Bone marrow (tissue), 2 donors: ENCODE data around the gene EFNA1.
A peak's percentile ranks its signal among the peaks of the same experiment; 100 is the strongest.
"Not testable (repeated sequence)": the region's sequence is repeated elsewhere in the genome, so short reads cannot be mapped to it uniquely, and the experiment has no call there.

ENCODE experiments used
- DNase-seq, 2 donors: peaks; one replicate each; lab custom pipeline; 2025; lab: John Stamatoyannopoulos, UW

The EFNA1 gene

DNA sequence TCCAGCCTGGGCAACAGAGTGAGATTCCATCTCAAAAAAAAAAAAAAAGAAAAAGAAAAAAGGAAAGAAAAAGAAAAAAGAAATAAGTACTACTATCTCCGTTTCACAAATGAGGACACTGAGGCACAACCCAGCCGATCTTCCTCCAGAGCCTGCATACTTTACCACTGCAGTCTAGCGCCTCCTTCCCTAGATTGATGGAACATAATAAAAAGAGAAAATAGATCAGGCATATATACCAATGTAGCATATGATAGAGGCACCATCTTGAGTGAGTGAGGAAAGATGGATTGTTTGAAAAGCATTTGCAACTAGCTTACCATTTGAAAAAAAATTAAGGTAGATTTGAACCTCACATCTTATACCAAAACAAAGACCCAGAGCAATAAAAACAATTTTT is 17.8 kb downstream of the EFNA1 start:
- DNase-seq, result no peak

DNA sequence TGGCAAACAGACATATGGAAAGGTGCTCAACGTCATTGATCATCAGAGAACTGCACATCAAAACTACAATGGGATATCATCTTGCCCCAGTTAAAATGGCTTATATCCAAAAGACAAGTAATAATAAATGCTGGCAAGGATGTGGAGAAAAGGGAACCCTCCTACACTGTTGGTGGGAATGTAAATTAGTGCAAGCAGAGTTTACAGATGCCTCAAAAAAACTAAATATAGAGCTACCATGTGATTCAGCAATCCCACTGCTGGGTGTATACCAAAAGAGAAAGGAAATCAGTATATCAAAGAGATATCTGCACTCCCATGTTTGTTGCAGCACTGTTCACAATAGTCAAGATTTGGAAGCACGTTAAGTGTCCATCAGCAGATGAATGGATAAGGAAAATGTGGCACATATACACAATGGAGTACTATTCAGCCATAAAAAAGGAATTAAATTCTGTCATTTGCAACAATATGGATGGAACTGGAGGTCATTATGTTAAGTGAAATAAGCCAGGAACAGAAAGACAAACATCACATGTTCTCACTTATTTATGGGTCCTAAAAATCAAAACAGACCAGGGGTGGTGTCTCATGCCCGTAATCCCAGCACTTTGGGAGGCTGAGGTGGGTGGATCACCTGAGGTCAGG is 28.4 kb downstream of the EFNA1 start:
- not testable (repeated sequence) for DNase-seq

DNA sequence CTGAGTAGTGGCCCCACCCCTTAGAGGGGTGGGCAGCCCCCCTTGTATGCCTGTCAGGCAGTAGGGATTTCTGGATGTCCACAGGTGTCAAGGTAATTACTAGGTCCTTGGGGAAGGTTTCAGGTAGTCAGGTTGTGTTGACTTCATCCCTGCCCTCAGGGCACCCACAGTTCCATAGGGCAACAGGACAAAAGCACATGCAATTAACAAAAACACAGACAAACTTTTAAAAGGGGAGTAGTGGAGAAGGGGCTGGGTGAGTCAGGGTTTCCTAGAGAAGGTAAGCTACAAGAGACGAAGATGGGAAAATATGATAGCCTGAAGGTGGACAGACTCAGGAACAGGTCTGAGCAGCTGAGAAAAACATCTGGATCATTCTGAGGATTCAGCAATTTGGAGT is 31.3 kb downstream of the EFNA1 start:
- DNase-seq, result no peak

DNA sequence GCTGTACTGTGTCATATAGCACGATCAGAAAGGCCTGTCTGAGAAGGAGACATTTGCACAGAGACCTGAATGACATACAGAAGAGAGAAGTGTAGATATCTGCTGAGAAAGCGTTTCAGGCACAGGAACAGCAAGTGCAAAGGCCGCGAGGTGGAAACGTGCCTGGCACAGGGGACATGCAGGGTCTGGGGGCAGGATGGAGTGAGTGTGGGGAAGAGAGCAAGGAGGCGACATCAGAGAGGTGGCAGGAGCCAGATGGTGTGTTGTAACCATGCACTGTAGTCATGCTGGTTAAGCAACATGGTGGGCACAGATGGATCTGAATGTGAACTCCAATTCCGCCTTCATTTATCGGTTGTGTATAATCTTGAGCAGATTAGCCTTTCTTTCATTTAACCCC is 32.5 kb downstream of the EFNA1 start:
- no peak for DNase-seq

DNA sequence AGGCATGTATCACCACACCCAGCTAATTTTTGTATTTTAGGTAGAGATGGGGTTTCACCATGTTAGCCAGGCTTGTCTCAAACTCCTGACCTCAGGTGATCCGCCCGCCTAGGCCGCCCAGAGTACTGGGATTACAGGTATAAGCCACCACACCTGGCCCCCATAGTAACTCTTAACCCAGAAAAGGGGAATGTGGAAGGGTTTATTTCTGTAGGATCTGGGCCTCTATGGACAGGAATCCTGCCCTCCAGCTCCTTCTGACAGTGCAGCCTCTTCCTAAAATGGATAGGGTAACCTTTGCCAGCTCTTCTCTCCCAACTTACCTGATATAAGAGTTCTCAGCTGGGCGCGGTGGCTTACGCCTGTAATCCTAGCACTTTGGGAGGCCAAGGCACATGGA is 35.0 kb downstream of the EFNA1 start:
- not testable (repeated sequence) for DNase-seq

DNA sequence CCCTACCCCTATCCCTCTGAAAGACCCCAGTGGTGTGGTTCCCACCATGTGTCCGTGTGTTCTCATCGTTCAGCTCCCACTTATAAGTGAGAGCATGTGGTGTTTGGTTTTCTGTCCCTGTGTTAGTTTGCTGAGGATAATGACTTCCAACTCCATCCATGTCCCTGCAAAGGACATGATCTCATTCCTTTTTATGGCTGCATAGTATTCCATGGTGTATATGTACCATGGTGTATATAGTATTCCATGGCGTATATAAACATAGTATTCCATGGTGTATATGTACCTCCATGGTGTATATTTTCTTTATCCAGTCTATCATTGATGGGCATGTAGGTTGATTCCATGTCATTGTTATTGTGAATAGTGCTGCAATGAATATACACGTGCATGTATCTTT is 36.1 kb downstream of the EFNA1 start:
- not testable (repeated sequence) for DNase-seq

DNA sequence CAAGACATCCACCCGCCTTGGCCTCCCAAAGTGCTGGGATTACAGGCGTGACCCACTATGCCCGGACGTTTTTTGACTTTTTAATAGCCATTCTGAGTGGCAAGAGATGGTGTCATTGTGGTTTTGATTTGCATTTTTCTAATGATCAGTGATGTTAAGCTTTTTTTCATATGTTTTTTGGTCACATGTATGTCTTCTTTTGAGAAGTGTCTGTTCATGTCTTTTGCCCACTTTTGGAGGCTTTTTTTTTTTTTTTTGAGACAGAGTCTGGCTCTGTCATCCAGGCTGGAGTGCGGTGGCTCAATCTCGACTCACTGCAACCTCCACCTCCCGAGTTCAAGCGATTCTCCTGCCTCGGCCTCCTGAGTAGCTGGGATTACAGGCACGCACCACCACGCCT is 36.9 kb downstream of the EFNA1 start:
- not testable (repeated sequence) for DNase-seq

DNA sequence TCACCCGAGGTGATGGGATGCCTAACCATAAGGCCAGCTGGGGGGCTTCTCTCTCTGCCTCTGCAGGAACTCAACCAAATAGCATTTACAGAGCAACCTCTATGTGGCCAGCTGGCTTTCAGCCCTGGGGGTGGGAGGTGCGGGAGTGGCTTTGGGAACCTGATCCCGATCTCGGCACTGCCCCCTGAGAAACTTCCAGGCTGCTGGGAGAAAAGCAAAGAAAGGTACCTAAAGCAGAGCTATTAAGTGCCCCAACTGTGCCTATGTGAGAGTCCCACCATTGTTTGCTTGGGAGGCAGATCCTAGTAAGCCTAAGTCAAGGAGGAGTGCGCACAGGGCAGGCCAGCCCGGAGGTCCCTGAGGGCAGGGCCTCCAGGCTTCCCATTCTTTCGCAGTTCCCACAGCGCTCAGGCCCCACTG is 38.4 kb downstream of the EFNA1 start:
- DNase-seq, result no peak

DNA sequence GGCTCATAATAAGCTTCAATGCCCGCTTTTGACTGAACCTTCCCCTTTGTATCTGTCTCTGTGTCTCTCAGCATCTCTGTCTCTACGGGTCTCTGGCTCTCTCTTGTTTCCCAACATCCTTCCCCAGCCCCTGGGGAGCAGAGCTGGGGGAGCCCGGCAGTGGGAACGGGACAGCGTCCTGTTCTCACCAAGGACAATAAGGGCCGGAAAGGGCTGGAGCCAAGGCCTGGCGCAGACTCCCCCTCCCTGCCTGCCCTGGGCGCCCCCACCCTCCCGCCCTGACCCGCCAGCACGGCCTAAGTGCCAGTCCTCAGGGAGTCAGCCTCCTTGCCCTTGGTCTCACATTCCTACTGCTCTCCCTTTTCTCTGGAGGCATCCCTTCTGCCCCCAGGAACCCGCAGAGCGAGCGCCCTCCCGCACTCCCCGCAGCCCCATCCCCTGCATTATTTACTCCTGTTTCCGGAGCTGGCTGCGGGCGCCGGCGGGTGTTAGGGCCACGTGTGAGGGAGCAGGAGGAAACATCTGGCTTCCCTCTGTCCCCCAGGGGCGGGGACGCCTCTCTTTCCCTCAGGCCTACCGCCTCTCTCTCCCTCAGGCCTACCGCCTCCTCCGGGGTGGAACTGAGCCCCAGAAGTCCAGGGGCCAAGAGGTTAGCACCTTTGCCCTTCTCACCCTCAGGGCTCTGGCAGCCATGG is 38.9 kb downstream of the EFNA1 start:
- peak in 1 of 2 donors; percentile 91 for DNase-seq

DNA sequence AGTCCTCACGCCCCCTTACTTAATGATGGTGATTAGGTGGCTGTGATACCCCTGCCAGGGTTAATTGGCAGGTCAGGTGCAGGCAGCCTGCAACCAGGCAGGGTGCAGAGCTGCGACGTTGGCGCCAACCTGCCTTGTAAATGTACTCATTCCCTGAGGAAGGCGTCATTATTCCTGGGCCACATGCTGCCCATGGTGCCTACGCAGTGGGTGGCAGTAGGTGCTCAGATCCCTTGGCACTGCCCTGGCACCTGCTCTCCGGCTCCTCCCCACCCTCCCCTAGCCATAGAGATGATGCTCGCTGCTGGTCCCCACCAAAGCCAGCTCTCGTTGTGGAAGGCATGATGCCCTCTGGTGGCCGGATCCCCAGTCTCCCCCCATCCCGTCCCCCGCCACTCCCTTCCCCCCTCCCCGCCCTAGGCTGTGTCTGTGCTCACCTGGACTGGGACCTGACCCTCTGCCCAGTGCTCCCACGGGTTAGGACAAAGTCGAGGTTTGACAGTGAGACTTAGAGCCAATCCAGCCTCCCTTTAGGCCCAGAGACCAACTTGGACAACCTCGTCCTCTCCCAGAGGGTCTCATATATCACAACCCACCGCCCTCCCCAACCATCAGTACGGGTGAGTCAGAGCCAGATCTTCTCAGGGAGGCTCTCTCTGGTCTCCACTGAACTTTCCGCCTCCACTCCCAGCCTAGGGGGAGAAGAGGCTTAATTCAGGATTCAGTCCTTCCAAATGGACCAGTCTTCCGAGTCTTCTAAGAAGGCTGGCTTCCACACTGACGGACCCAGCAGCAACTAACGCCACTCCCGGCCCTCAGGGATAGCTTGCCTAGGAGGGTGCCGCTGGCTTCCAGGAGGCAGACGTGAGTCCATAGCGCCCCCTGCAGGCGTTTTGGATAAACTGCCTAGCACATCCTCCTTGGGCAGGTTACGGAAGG is 39.8 kb downstream of the EFNA1 start:
- peak; percentile 70 to 76 for DNase-seq

DNA sequence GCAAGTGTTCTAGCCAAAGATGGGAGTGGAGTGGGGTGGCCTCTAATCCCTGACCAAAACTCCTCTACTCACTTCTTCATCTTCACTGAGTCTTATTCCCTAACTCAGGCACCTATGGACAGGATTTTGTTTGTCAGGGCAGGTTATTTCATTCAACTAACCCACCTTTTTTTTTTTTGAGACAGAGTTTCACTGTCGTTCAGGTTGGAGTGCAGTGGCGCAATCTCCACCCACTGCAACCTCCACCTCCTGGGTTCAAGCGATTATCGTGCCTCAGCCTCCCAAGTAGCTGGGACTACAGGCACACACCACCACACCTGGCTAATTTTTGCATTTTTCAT is 40.4 kb downstream of the EFNA1 start:
- DNase-seq, result not testable (repeated sequence)

DNA sequence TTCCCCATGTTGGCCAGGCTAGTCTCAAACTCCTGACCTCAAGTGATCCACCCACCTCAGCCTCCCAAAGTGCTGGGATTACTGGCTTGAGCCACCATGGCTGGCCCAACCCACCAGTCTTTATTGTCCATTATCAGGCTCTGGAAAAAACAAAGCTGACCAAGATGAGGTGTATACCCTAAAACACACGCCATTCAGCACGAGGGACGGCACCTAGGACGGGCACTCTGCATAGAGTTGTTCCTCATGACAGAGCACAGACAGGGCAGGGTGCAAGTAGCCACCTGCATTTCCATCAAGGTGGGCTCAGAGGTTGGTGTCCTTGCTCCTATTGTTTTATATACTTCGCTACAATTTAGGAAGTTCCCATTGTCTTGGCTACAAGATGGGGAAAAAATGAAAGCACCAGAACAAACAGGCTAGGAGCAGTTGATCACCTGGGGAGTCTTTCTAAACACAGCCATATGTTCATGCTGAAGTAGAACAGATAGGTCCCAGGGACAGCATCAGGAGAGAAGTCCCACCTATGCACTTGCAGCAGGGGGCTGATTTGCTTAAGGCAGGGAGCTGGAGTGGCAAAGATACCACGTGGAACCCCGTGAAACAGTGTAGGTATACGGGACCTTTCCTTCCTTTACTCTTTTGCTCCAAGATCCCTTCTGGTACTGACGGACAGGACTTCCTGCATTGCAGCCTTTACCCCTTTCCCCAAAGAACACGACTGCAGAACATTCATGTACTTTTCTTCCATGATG is 41.0 kb downstream of the EFNA1 start:
- DNase-seq, result no peak

DNA sequence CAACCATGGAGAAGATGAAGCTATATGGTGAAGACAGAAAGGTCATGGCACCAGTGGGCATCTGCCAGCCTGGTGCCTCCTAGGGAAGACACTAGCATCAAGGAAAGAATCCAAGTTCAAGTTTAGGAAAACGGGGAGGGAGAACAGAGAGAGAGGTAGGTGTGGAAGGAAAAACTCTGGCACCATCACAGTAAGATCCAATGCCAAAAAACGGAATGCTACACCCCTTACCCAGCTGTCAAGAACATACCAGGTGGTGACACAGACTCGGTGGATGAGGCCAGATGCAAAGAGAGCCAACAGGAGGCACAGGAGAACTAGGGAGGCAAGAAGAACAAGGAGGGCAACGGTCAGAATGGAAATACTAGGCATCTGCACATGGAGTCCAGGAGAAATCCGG is 41.9 kb downstream of the EFNA1 start:
- no peak for DNase-seq

DNA sequence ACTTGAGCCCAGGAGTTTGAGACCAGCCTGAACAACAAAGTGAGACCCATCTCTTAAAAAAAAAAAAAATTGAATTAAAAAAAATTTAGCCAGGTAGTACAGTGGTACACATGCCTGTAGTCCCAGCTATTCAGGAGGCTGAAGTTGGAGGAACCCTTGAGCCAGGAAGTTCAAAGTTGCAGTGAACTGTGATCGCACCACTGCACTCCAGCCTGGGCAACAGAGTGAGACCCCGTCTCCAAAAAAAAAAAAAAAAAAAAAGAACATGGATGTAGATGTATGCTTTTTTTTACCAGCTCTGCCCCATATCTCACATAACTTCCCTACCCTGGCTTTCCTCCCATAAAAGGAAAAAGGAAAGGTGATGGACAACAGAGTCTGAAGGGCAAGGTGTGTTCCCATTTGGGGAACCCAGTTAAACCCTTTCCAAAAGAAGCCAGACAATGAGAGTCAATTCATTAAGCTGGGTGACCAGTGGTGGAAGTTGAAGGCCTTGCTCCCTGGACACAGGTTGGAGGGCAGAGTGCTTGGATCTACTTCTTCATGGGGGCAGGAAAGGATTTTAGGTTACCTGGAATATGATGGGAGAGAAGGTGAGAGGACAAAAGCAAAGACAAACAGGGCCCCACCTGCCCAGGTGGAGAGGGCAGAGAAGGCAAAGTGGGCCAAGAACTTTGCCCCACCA is 42.6 kb downstream of the EFNA1 start:
- DNase-seq, result no peak

DNA sequence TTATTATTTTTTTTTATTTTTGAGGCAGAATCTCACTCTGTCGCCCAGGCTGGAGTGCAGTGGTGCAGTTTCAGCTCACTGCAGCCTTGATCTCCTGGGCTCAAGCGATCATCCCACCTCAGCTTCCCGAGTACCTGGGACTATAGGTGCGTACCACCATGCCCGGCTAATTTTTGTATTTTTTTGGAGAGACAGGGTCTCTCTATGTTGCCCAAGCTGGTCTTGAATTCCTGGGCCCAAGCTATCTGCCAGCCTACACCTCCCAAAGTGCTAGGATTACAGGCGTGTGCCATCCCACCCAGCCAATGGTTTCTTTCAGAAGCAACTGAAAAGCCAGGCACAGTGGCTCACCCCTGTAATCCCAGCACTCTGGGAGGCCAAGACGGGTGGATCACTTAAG is 43.1 kb downstream of the EFNA1 start:
- no peak for DNase-seq

DNA sequence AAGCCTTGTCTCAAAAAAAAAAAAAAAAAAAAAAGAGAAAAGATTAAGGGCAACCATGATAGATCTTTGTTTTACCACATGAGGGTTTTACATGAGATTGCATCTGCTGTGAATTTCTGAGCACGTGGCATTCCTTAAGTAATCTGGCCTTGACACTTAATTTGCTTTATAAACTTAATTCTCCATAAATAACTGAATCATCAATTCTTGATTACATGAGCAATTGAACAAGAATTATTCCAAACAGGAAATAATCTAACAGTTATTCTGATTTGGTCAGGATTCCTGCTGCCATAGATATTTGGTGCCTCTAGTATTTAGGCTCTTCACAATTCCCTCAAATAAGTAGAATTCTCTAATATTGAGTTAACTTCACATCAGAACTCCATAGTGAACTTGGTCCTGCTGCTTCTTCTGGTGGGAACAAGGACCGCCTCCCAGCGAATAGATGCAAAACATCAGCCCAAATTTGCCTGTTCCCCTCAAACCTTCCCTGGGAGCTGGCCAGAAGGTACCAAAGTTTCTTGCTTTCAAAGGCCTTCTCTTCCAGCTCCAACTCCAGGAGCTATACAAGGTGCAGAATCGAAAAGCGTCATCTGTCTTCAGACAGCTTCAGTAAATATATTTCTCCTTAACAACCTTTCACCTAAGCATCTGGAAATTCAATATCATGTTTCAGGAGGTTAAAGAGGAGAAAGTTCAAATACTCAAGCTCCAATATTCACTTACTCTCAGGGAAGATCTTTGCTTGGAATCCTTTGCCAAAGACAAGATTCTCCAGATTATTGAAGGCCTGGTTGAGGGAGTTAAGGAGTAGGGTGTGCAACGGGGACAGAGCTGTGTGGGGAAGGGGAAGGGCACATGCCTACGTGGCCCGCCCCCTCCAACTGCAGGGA is 44.4 kb downstream of the EFNA1 start:
- DNase-seq, result no peak

DNA sequence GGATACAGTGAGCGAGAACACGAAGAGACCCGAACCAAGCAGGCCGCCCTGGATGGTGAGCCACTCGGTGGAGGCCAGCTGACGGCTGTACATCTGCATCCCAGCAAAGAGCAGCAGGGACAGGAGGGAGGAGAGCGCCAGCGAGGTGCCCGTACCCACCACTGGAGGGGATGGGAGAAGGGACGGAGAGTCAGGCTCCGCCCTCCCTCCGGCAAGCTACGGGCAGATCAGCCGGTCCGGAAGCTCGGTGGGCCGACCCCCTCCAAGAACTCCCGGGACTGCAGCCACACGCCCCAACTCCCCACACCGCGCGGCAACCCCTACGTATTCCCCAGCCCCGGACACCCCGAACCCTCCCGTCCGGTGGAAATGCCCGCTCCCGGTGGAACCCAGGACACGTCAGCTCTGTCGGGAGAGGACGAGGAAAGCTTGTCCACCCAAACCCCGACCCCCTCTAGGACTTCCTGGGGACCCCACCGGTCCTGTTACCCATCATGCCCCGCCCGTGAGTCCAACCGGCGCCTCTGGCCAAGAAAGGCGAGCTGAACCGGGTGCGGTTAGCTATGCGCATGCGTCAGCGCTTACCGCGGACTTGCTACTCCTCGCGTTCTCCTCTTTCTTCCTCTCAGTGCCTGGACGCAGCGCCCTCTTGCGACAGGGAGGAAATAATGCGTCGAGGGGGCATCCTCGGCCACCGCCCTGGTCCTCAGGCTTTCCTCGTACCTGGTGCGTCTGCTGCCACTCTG is 45.2 kb downstream of the EFNA1 start, which contains the start of gene KRTCAP2:
Gene KRTCAP2, minus strand, starts transcription at position 573 of the 746 bp plus-strand sequence. Its CDS starts 80 bp downstream, at position 493.
- DNase-seq, result peak; percentile 73 to 86

DNA sequence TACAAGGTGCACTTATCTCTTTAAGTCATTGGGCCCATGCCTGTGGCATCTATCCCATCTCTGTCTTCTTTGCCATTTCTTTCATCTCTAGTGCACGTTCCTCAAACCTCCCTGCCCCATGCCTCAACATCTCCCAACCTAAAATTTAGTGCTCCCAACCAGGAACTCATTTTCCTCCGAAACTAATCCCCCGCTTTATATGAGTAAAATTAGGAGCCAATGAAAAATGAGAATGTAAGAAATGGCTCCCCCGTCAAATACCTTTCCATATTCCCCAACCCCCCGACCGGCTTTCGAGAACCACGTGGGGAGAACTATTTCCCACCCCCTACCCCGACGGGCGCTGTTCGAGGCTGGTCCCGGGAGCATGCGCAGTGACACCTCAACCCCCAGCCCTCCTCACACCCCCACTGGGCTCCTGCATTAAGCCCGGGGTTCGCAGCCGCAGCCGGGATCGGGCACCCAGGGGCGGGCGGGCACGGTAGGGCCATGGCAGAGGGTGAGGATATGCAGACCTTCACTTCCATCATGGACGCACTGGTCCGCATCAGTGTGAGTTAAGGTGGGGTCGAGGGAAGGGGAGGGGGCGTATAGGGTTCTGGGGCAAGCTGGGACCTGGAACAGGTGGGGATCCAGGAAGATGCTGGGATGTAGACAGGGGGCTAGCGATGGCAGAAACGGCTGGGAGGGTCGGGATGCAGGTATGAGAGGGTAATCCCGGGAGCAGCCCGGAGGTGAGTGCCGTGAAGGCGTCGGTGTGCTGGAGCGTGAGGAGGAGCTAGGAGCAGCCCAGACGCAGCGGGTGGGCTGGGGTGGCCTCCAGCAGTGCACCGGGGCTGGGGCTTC is 46.0 kb downstream of the EFNA1 start, which contains the start of gene TRIM46:
Gene TRIM46, plus strand, starts transcription at position 372 of the 846 bp plus-strand sequence. Its CDS starts 118 bp downstream, at position 490.
- DNase-seq, result no peak
